Nephron progenitor cell (in vitro differentiated cells): ENCODE measurements around the gene VGLL4.

Experiments
- DNase-seq: peaks from one replicate; pipeline ENCODE4 v3.0.0; 2021
- H3K27ac Mint-ChIP-seq: 2 replicates; pipeline ENCODE4 v1.8.0; 2021; ENCODE audit warnings: mild to moderate bottlenecking, moderate library complexity, mixed read lengths
- H3K27me3 Mint-ChIP-seq: 2 replicates; pipeline ENCODE4 v1.8.0; 2021; ENCODE audit warnings: mild to moderate bottlenecking, low read depth, mixed read lengths; ENCODE audit not compliant: poor library complexity
- H3K36me3 Mint-ChIP-seq: 2 replicates; pipeline ENCODE4 v1.8.0; 2021; ENCODE audit warnings: low read depth, mixed read lengths
- H3K4me1 Mint-ChIP-seq: 2 replicates; pipeline ENCODE4 v1.8.0; 2021; ENCODE audit warnings: mixed read lengths
- H3K4me3 Mint-ChIP-seq: 2 replicates; pipeline ENCODE4 v1.8.0; 2021; ENCODE audit warnings: mild to moderate bottlenecking, moderate library complexity, mixed read lengths
- H3K9me3 Mint-ChIP-seq: 2 replicates; pipeline ENCODE4 v1.8.0; 2021; ENCODE audit warnings: mild to moderate bottlenecking, moderate library complexity, mixed read lengths
- TF ChIP-seq, protein P1 (sequence below): fragments of 200-600 bp; sonication (generic); IDR thresholded peaks from 2 replicates; pipeline ENCODE4 v1.5.0; 2021; ENCODE audit warnings: antibody characterized with exemption

Gene VGLL4

GRCh38 chr3:11624704-11625375 is 18.9 kb downstream of the VGLL4 start:
- Mint-ChIP-seq H3K9me3 (peaks cover 48% of the 10 kb centered on the region), H3K27ac (no peak overlapping the region), H3K4me1 (peaks cover 57% of the 10 kb centered on the region), H3K36me3 (peaks cover 83% of the 10 kb centered on the region), H3K4me3 (no peak overlapping the region), H3K27me3 (no peaks in the 10 kb centered on the region)
- TF ChIP-seq, protein P1, sequence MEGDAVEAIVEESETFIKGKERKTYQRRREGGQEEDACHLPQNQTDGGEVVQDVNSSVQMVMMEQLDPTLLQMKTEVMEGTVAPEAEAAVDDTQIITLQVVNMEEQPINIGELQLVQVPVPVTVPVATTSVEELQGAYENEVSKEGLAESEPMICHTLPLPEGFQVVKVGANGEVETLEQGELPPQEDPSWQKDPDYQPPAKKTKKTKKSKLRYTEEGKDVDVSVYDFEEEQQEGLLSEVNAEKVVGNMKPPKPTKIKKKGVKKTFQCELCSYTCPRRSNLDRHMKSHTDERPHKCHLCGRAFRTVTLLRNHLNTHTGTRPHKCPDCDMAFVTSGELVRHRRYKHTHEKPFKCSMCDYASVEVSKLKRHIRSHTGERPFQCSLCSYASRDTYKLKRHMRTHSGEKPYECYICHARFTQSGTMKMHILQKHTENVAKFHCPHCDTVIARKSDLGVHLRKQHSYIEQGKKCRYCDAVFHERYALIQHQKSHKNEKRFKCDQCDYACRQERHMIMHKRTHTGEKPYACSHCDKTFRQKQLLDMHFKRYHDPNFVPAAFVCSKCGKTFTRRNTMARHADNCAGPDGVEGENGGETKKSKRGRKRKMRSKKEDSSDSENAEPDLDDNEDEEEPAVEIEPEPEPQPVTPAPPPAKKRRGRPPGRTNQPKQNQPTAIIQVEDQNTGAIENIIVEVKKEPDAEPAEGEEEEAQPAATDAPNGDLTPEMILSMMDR = no peak
- no peak for DNase-seq

GRCh38 chr3:11624161-11624560 is 19.6 kb downstream of the VGLL4 start:
- no peak for DNase-seq
- H3K27me3 Mint-ChIP-seq = no peaks in the 10 kb centered on the region
- peaks cover 64% of the 10 kb centered on the region for H3K4me1 Mint-ChIP-seq
- TF ChIP-seq, protein P1 = no peak
- H3K36me3 Mint-ChIP-seq = peaks cover 76% of the 10 kb centered on the region
- peaks cover 42% of the 10 kb centered on the region for H3K9me3 Mint-ChIP-seq
- H3K4me3 Mint-ChIP-seq = no peak overlapping the region
- no peak overlapping the region for H3K27ac Mint-ChIP-seq

GRCh38 chr3:11622586-11623550 is 20.8 kb downstream of the VGLL4 start:
- H3K9me3 Mint-ChIP-seq = peaks cover 34% of the 10 kb centered on the region
- H3K4me3 Mint-ChIP-seq = no peak overlapping the region
- peaks cover 75% of the 10 kb centered on the region for H3K4me1 Mint-ChIP-seq
- TF ChIP-seq, protein P1 = no peak
- peaks cover 66% of the 10 kb centered on the region for H3K36me3 Mint-ChIP-seq
- H3K27me3 Mint-ChIP-seq = no peaks in the 10 kb centered on the region
- H3K27ac Mint-ChIP-seq = peak overlapping the region; percentile 88
- DNase-seq = no peak

DNA sequence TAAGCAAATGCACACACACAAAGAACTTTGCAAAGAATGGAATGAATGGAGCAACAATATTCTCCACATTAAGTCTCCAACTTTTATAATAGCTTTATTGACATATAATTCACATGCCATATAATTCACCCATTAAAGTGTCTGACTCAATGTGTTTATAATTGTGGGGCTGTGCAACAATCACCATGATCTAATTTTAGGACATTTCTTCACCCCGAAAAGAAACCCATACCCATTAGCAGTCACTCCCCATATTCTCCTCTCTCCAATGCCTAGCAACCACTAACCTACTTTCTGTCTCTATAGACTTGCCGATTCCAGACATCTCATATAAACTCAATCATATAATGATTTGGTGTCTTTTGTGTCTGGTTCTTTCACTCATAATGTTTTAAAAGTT is 22.6 kb downstream of the VGLL4 start:
- Mint-ChIP-seq H3K36me3 (peaks cover 49% of the 10 kb centered on the region), H3K27ac (no peak overlapping the region), H3K4me1 (peaks cover 82% of the 10 kb centered on the region), H3K9me3 (peaks cover 27% of the 10 kb centered on the region), H3K27me3 (no peaks in the 10 kb centered on the region), H3K4me3 (no peak overlapping the region)
- TF ChIP-seq, protein P1 = no peak
- DNase-seq = no peak

- Mint-ChIP-seq H3K36me3 (peaks cover 39% of the 10 kb centered on the region), H3K4me1 (peaks cover 87% of the 10 kb centered on the region), H3K27me3 (no peaks in the 10 kb centered on the region), H3K9me3 (peaks cover 25% of the 10 kb centered on the region), H3K27ac (peak overlapping the region; percentile 89), H3K4me3 (no peak overlapping the region)
- no peak for DNase-seq
- TF ChIP-seq, protein P1 = no peak
Observed at GRCh38 chr3:11619946-11620652, 23.6 kb downstream of the VGLL4 start.
